Stomach smooth muscle (tissue), 2 donors: ENCODE data around the gene PTBP3.
"Not testable (repeated sequence)": the region's sequence is repeated elsewhere in the genome, so short reads cannot be mapped to it uniquely, and the experiment has no call there.

ENCODE experiments used
- H3K27ac ChIP-seq: one replicate; pipeline ENCODE4 v1.7.0; 2013; ENCODE audit warnings: mild to moderate bottlenecking, low read length, inconsistent platforms
- H3K27me3 ChIP-seq, 2 donors: one replicate each; pipeline ENCODE4 v1.7.0; 2013; ENCODE audit warnings: low read length in 2 of 2; ENCODE audit not compliant: insufficient read depth in 2 of 2, control insufficient read depth in 1 of 2
- H3K36me3 ChIP-seq, 2 donors: one replicate each; pipeline ENCODE4 v1.7.0; 2013; ENCODE audit warnings: low read length in 2 of 2; ENCODE audit not compliant: control insufficient read depth in 2 of 2, insufficient read depth in 2 of 2
- H3K4me1 ChIP-seq: one replicate; pipeline ENCODE4 v1.7.0; 2013; ENCODE audit warnings: low read length; ENCODE audit not compliant: control insufficient read depth, insufficient read depth
- H3K4me3 ChIP-seq, 2 donors: one replicate each; pipeline ENCODE4 v1.7.0; 2013; ENCODE audit warnings: low read length in 2 of 2
- H3K9ac ChIP-seq, 2 donors: one replicate each; pipeline ENCODE4 v1.7.0; 2013; ENCODE audit warnings: low read length in 2 of 2, mild to moderate bottlenecking in 1 of 2
- H3K9me3 ChIP-seq, 2 donors: one replicate each; pipeline ENCODE4 v1.7.0; 2013; ENCODE audit warnings: low read length in 2 of 2; ENCODE audit not compliant: control insufficient read depth in 2 of 2
- donor health status: healthy.
- donor health status: Pancreatic carcinoma.

Gene PTBP3

DNA sequence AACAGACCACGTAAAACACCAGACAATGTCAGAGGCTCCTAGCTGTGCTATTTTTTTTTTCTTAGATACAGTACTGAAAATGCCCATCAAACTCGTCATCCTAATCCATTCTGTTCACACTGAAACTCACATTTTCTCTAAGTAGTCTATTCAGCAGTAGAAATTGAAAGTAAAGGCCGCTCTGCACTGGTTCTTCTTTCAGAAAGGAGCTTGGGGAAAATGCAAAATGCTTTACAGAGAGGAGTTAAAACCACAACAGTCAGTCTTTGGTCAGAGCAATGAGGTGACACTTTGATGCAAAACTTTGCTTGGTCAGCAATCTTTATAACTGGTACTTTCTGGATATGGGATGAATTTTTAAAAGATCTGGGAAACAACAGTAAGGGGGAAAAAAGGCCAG lies 114.5 kb downstream of the PTBP3 start:
- H3K36me3 ChIP-seq = peaks cover 0 to 5% of the 10 kb centered on the region in 2 donors
- H3K9me3 ChIP-seq = no peaks in the 10 kb centered on the region
- no peak overlapping the region for H3K27ac ChIP-seq
- no peaks in the 10 kb centered on the region for H3K27me3 ChIP-seq
- no peaks in the 10 kb centered on the region for H3K4me1 ChIP-seq
- no peak overlapping the region for H3K9ac ChIP-seq
- no peak overlapping the region for H3K4me3 ChIP-seq

DNA sequence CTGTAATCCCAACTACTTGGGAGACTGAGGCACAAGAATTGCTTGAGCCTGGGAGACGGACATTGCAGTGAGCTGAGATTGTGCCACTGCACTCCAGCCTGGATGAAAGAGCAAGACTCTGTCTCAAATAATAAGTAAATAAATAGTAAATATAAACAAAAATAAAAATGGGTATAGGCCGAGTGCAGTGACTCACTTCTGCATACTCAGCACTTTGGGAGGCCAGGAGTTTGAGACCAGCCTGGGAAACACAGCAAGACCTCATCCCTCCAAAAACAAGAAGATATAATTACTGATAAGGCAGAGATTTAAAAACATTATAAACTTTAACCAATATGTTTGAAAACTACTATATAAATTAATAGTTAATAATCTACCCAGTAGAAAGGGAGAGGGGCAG lies 120.5 kb downstream of the PTBP3 start:
- H3K27ac ChIP-seq = no peak overlapping the region
- peaks cover 14 to 15% of the 10 kb centered on the region in 2 donors for H3K36me3 ChIP-seq
- H3K4me1 ChIP-seq = no peaks in the 10 kb centered on the region
- no peak overlapping the region for H3K4me3 ChIP-seq
- H3K9me3 ChIP-seq = peaks cover 0 to 4% of the 10 kb centered on the region in 2 donors
- H3K27me3 ChIP-seq = no peaks in the 10 kb centered on the region
- H3K9ac ChIP-seq = no peak overlapping the region

DNA sequence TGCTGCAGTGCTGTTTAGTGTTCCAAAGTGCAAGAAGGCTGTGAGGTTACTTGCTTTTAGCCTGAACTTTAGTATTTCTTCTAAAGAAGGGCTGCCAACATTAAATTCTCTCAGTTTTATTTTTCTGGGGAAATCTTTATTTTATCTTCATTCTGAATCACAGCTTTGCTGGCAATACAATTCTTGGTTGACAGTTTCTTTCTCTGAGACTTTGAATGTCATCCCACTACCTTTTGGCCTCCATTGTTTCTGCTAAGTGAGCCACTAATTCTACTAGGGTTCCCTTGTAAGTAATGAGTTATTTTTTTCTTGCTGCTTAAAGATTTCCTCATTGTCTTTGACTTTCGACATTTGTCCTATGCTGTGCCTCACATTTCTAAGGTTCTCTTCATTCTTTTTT lies 126.0 kb downstream of the PTBP3 start:
- no peak overlapping the region for H3K27ac ChIP-seq
- no peak overlapping the region for H3K4me3 ChIP-seq
- H3K9ac ChIP-seq = no peak overlapping the region
- H3K36me3 ChIP-seq = peaks cover 12 to 14% of the 10 kb centered on the region in 2 donors
- H3K27me3 ChIP-seq = no peaks in the 10 kb centered on the region
- H3K4me1 ChIP-seq = no peaks in the 10 kb centered on the region
- peaks cover 0 to 9% of the 10 kb centered on the region in 2 donors for H3K9me3 ChIP-seq

DNA sequence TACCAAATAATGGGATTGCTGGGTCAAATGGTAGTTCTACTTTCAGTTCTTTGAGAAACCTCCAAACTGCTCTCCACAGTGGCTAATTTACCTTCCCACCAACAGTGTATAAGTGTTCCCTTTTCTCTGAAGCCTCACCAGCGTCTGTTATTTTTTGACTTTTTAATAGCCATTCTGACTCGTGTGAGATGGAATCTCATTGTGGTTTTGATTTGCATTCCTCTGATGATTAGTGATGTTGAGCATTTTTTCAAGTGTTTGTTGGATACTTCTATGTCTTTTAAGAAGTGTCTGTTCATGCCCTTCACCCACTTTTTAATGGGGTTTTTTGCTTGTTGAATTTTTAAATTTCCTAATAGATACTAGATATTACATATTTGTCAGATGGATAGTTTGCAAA lies 129.9 kb downstream of the PTBP3 start:
- Histone ChIP-seq H3K4me1 (no peaks in the 10 kb centered on the region), H3K36me3 (peaks cover 0 to 2% of the 10 kb centered on the region in 2 donors), H3K4me3 (no peak overlapping the region), H3K9ac (no peak overlapping the region), H3K27ac (no peak overlapping the region), H3K9me3 (peaks cover 0 to 9% of the 10 kb centered on the region in 2 donors), H3K27me3 (no peaks in the 10 kb centered on the region)

DNA sequence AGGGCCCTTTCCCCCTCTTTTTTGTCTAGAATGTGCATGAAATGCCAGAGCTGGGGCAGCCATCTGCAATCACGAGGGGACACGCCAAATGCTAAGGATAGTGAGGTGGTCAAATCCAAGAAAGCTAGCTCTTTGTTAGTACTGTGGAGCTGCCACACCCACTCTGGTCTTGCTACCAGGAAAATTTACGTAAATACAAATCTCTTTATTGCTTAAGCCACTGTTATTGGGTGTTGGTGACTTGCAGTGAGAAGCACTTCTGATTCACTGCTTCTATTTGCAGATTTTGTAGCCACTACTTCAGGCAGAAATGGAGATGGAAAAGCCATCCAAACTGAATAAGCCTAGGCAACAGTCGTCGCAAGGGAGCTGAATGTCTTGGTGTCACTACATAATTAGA lies 132.7 kb downstream of the PTBP3 start:
- Histone ChIP-seq H3K9ac (no peak overlapping the region), H3K36me3 (no peaks in the 10 kb centered on the region), H3K27ac (no peak overlapping the region), H3K4me1 (no peaks in the 10 kb centered on the region), H3K27me3 (no peaks in the 10 kb centered on the region), H3K4me3 (no peak overlapping the region), H3K9me3 (no peaks in the 10 kb centered on the region)

DNA sequence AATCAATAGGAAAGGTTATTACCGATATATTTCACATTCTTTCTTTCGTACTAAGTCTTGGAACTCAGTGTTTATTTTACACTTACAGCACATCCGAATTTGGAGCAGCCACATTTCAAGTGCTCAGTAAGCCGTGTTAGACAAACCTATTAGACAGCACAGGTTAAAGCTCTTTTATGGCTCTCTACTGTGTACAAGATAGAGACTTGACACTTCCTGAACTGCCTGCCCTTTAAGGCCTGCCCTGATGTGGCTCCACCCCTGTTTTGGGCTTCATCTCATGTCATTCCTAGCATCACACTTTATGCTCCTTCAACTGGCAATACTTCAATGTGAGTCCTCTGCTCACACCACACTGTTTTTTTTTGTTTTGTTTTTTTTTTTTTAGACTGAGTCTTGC lies 134.8 kb downstream of the PTBP3 start:
- no peak overlapping the region for H3K4me3 ChIP-seq
- no peak overlapping the region for H3K27ac ChIP-seq
- H3K9me3 ChIP-seq = no peaks in the 10 kb centered on the region
- H3K36me3 ChIP-seq = no peaks in the 10 kb centered on the region
- no peak overlapping the region for H3K9ac ChIP-seq
- no peaks in the 10 kb centered on the region for H3K4me1 ChIP-seq
- H3K27me3 ChIP-seq = no peaks in the 10 kb centered on the region

DNA sequence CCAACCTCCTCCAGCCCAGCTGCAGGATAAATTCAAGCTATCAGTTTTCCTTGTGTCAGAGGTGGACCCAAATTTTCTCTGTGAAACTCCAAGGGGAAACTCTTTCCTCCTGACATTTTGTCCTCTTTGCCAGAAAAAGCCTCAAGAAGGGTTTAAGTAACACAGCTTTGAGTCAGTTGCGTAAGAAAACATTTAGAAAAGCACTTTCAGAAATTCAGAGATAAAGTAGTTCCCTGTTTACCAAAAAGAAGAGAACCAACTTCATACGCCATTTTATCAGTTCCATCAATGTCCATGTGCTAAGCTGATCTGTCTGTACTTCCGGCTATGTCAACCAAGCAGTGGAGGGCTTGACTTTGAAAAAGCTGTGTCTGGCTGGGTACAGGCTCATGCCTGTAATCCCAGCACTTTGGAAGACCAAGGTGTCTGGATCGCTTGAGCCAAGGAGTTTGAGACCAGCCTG lies 138.4 kb downstream of the PTBP3 start:
- H3K4me3 ChIP-seq = no peak overlapping the region
- no peak overlapping the region for H3K9ac ChIP-seq
- peaks cover 0 to 4% of the 10 kb centered on the region in 2 donors for H3K9me3 ChIP-seq
- H3K4me1 ChIP-seq = no peaks in the 10 kb centered on the region
- H3K27me3 ChIP-seq = no peaks in the 10 kb centered on the region
- no peaks in the 10 kb centered on the region for H3K36me3 ChIP-seq
- H3K27ac ChIP-seq = no peak overlapping the region

DNA sequence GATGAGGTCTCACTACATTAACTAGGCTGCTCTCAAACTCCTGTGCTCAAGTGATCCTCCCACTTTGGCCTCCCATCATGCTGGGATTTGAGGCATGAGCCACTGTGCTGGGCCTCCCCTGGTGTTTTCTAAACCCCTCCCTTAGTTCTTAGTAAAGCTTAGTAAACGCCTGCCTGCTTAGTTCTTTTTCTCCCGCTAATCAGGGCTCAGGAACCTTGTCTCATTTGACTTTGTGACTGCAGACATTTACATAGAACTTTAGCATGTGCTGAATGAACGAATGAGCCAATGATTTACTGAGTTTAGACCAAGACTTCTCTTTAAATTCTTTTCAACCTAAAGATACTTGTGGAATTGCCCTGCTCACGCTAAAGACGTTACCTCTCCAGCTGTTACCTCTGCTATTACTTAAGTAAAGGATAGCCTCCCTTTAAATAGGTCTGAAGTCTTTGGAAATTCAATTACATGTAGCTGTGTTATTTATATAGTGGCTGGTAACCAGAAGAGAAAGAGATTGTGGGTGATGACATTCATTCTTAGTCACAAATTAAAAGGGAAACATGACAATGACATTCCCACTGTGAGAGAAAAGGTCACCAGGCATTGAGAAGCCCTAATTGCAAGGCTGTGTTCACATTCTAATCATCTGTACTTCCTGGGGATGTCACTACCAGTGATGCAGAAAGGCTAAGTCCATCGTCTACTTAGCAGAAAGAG lies 139.7 kb downstream of the PTBP3 start:
- Histone ChIP-seq H3K9me3 (peaks cover 0 to 4% of the 10 kb centered on the region in 2 donors), H3K4me3 (no peak overlapping the region), H3K27me3 (no peaks in the 10 kb centered on the region), H3K9ac (no peak overlapping the region), H3K4me1 (no peaks in the 10 kb centered on the region), H3K36me3 (no peaks in the 10 kb centered on the region), H3K27ac (no peak overlapping the region)

DNA sequence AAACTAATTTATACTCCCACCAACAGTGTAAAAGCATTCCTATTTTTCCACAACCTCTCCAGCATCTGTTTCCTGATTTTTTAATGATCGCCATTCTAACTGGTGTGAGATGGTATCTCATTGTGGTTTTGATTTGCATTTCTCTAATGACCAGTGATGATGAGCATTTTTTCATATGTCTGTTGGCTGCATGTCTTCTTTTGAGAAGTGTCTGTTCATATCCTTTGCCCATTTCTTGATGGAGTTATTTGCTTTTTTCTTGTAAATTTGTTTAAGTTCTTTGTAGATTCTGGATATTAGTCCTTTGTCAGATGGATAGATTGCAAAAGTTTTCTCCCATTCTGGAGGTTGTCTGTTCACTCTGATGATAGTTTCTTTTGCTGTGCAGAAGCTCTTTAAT lies 143.1 kb downstream of the PTBP3 start:
- H3K27me3 ChIP-seq, H3K36me3 ChIP-seq, H3K9ac ChIP-seq, H3K27ac ChIP-seq, H3K9me3 ChIP-seq, H3K4me1 ChIP-seq, H3K4me3 ChIP-seq: not testable (repeated sequence)

DNA sequence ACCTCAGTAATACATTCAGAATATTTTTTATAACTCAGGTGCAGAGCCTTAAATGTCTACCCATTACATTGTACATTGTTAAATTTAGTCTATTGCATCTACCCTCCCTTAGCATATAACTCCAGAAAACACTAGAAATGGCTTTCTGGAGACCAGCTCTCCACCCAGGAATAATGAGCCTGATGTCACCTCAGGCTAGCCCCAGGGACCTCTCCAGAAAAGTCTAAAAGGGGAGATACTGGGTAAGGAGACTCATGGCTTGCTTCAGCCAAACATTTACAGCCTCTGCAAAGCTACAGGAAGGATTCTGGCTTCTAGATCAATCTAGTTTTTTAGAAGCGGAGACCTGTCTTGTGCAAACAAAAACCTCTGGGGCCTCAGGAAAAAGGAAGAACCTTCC lies 144.5 kb downstream of the PTBP3 start:
- Histone ChIP-seq H3K9ac (no peak overlapping the region), H3K27ac (no peak overlapping the region), H3K4me1 (no peaks in the 10 kb centered on the region), H3K36me3 (no peaks in the 10 kb centered on the region), H3K9me3 (peaks cover 0 to 4% of the 10 kb centered on the region in 2 donors), H3K4me3 (no peak overlapping the region), H3K27me3 (no peaks in the 10 kb centered on the region)

DNA sequence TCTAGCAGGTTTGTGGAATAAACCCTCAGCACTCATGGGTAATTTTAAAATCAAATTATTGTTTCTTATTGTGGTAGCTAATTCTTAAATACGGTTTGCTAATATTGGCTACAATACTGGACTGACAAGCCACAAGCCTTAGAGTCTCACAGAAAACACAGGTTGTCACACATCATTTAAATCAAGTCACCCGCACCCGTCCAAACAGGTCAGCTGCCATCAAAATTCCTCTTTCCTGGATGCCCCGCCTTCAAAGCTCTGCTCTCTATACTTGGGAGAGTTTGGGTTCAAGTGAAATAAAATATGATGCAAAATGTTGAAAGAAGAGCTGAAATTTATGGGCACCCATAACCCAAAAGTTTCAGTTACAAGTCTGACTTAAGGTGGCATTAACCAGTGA lies 146.0 kb downstream of the PTBP3 start:
- no peaks in the 10 kb centered on the region for H3K36me3 ChIP-seq
- H3K27me3 ChIP-seq = no peaks in the 10 kb centered on the region
- no peak overlapping the region for H3K9ac ChIP-seq
- H3K4me3 ChIP-seq = no peak overlapping the region
- no peaks in the 10 kb centered on the region for H3K4me1 ChIP-seq
- H3K9me3 ChIP-seq = peaks cover 0 to under 1% of the 10 kb centered on the region in 2 donors
- no peak overlapping the region for H3K27ac ChIP-seq
